ENCODE measurements around the gene HLA-DOA.

The HLA-DOA gene

DNA sequence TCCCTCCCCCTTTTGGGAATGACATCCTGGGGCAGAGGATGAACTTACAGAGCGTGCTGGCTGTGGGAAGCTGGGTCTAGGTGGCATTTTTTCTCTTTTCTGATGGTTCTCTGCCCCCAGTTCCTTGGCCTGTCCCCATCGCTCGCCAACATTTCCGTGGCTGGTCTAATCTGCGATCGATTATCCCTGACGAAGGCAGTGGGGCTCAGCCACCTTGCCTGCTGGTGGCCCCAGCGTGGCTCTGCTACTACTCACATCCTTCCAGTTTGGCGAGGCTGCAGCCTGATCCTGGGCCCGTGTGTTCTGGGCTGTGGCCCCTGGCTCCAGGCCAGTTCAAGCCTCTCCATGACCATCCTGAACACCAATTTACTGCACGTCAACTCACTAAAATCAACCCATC is 6.4 kb upstream of the HLA-DOA start:
- no peak for DNase-seq

DNA sequence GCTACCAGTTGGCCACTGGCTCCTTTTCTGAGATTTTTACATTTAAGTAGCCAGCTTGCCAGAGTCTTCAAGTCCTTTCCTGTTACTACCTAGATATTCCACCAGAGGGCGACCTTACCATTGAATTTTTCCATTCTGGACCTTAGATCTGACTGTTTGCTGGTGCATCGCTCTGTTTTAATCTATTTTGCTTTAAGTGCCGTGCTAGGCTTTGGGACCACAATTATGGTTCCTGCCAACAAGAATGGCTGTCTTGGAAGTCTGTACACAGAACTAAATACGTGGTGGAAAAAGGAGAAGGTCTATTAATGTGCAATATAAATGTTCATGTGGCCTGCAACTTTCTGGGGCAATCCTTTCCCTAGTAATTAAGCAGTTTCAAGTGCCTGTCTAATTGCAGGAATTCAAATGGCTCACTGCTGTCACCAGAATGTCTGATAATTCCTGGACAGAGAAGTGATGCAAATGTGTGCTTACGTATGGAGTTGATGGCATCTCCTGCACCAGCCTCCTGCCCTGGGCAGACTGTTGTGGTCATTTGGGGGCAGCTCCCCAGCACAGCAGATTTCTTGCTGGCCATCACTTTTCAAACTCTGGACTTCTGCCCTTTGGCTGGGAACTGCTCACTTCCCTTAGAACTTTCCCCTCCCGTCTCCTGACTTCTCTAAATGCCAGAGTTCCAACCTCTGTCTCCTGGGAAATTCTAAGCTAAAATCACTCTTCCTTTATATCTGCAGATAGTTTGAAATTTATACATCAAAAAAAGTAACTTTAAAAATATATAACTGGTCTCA is 5.6 kb upstream of the HLA-DOA start:
- peak; percentile 63 to 90 (median 75) for DNase-seq

DNA sequence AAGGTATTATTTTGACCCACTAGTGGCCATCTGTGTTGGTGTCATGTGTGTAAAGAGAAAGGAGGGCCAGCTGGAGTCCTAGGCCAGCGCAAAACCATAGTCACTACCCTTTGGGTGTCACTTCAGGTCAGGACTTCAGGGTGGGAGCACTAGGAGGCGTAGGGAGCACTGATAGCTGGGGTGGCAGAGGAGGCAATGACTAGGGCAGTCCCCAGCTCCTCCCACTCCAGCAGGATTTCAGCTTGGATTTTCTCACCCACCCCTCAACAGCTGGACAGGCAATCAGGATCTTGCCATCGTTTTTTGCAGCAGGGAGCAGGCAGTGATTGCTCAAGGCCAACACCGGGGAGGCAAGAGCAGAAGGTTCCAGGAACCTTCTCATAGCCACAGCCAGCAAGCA is 4.2 kb upstream of the HLA-DOA start:
- no peak for DNase-seq

DNA sequence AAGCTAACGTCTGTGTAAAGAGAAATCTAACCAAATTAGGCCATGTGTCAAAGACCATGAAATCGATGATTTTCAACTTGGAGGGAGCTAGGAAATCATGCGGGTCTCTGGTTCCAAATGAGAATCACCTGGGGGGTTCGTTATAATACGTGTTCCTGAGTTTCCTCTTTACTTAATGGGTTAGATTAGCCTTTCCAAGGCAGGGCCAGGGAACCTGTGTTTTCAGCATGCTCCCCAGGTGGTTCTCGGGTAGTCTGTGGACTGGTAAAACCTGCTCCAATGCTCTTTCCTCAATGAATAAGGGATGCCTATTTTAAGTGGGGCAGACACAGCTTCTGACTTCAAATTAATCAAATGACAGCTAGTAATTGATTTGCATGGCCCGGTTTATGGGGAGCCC is 965 bp upstream of the HLA-DOA start:
- peak in 1 of 3 experiments; percentile 11 for DNase-seq

DNA sequence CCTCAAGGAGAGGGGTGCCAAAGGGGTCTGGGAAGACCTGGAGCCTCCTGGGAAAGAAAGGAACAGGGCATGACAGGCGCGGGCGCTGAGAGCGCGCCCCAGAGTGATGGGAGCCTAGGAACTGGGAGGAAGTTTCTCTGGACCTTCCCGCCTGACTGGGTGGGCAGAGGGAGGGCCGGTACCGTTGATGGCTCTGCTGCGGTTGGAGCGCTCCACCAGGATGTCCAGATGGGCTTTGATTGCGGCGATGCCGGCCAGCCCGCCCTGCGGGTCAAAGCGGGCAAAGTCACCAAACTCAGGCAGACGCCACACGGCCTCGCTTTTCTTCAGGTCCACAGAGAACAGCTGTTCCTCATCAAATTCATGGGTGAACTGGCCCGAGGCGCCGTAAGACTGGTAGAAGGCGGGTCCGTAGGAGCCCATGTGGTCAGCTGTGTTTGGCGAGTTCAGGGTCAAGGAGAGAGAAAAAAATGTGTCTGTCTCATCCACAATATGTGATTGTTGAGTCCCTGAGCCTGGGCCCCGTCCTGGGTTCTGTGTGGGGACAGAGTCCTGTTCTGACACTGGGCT is 1.5 kb downstream of the HLA-DOA start:
- DNase-seq: no peak

DNA sequence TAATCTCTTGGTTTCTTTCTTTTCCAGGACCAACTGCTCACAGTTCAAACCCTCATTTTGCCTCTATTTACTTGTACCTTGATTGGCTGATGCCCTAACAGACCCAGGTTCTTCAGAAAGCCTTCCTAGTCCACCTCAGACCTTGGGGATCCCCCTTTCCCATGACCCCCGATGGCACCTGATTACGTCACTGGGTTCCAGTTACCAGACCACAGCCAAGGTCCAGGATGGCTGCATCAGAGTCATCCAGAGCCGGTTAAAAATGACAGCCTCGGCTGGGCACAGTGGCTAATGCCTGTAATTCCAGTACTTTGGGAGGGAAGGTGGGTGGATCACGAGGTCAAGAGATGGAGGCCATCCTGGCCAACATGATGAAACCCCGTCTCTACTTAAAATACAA is 4.5 kb downstream of the HLA-DOA start:
- no peak for DNase-seq

DNA sequence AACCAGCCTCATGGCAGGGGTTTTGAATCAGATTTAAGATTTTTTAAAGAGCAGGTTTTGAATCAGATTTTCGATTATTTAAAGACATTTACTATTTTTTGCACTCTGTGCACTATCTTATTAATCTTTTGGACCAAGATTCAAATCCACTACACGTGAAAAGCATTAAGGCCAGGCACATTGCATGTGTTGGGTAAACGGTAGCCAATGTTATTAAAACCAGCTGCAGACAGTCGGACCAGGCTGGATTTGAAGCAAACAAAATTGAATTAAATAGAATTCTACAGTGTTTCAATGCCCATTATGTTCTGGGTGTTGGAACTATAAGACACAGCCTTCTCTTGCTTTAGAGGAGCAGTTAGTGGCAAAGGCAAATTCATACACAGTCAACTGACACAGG is 7.7 kb downstream of the HLA-DOA start:
- no peak for DNase-seq

DNA sequence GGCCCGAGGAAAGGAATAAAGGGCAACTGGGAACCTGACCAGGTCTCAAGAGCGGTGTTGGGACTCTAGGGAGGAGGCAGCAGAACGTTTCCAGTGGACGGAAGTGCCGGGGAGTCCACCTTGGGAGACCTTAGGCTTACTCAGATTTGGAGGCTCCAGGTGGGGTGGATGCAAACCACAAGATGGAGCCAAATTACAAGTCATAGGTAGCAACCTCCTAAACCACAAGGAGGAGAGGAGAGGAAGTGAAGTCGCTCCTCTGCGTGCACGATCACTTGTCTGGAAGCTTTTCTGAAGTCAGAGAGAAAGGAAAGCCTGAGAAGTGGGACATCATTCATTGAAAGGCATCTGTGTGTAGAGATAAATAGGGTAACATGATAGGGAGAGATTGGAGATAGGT is 9.3 kb downstream of the HLA-DOA start:
- peak in 1 of 3 experiments; percentile 32 for DNase-seq

DNA sequence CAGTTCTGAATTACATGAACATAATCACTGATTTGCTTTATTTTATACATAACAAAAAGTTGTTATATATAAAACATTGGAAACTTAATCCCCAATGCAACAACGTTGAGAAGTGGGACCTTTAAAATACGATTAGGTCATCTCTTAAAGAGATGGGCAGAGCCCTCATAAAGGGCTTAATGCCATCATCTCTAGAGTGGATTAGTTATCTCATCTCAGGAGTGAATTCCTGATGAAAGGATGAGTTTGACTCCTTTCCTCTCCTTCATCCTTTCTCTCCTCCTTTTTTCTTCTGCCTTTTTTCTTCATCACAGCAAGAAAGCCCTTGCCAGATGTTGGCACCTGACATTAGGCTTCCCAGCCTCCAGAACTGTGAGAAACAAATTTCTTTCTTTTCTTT is 13.9 kb downstream of the HLA-DOA start:
- no peak for DNase-seq

DNA sequence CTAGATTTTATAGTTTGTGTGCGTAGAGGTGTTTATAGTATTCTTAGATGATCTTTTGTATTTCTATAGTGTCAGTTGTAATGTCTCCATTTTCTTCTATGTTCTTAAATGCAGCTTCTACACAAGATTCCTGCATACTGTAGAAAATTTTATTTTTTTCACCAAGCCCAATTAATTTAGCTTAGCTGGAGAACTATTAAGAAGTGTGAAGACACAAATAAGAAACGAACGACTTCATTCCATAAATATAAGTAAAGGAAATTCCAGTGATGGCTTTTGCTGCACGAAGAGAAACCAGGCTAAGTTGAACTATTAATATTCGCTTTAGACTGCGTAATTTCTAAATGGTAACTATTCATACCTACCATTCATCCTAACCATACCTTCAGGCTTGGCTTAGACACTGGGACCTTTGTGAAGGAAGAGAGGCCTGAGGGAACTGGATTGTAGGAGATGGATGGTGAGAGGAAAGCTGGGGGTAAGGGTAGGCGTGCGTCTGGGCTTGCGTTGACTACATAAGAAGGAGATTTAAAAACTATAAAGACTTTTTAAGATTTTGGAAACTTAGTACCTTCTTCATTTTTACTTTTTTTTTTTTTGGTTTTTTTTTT is 15.9 kb downstream of the HLA-DOA start:
- DNase-seq: no peak

DNA sequence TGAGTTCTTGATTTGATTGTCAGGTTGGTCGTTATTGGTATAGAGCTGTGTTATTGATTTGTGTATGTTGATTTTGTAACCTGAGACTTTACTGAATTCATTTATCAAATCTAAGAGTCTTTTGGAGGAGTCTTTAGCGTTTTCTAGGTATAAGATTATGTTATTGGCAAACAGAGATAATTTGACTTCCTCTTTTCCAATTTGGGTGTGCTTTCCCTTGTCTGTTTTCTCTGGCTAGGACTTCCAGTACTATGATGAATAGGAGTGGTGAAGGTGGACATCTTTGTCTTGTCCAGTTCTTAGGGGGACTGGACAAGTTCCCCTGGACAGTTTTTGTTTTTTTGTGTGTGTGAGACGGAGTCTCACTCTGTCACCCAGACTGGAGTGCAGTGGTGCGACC is 17.4 kb downstream of the HLA-DOA start:
- DNase-seq: no peak

DNA sequence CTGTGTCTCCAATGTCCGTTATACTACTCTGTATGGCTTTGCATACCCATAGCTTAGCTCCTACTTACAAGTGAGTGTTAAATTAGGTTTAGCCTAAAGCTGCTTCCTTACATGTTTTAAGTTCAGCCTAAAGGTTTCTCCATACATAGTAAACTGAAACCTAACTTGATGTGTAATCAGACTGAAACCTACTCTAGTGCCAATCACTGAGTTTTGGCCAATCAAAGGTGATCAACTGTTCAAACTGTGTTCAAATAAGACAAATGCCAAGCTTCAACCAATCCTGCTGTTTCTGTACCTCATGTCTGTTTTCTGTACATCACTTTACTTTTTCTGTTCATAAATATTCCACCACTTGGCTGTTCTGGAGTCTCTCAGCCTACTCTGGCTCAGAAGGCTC is 20.0 kb downstream of the HLA-DOA start:
- no peak for DNase-seq

DNA sequence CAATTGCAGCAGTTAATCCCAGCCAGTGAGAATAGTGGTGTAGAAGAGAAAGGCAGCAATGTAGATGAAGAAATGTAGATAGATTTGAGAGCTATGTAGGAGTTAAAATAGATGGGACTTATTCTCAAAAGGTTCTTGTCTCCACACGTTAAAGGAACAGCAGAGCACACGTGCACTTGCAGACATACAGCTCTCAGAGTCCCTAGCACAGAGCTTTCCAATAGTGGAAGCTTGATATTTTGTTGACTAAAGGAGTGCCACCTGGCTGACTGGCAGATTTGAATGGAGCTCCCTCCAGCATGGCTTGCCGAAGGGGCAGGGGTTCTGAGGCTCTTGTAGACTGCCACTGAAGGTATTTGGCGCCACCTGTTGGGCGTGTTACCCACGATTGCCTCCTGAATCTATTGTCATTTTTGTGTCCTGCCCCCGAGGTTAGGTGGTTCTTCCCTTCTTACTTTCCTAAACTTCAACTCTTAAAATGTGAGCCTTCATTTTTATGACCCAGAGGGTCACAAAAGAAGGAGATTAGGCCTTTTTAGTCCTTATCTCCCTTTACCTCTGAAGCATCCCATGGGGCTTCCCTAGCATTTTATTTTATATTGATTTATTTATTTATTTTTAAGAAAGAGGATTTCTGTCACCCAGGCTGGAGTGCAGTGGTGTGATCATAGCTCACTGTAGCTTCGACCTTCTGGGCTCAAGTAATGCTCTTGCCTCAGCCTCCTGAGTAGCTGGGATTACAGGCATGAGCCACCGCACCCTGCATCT is 24.6 kb downstream of the HLA-DOA start:
- DNase-seq: peak; percentile 82 to 94 (median 92)

DNA sequence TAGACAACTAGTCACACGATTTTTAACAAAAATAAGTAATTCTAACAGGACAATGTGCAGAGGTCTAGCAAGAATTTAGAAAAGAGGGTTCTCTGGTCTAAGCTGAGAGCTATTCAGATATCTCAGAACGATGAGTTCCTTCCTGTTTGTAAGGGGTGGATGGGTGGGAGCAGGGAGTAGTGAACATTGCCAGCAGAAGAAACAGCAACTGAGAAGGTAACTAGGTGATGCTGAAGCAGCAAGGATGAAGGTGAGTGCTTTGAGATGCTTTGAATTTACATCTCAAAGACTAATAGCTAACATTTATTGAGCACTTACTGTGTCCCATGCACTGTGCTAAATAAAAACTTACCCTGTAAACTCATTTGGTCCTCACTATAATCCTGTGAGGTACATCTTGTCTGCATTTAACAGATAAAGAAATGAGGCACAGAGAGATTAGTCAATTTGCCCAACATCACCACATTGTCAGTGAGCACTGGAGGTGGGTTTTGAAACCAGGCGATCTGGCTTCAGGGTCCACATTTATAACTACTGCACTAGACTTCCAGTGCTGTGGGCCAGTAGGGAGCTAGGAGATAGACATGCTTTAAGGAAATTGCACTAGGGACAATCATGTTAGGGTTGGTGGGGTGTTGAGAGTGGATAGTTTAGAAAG is 25.3 kb downstream of the HLA-DOA start:
- DNase-seq: no peak

DNA sequence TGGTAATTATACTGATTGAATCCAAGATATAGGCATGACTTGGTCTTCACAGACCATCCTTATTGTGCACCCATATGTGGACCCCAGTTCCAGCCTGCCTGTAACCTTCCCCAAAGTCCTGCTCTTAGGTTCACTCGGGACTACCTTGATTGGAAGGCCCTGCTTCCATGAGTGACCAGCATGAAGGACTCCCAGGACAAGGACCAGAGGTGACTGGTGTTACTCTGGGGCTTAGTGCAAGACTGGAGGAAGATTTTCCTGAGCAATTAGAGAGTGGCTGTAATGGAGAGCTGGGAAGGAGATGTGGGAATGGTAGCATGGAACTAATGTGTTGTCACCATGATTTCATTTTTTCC is 25.9 kb downstream of the HLA-DOA start:
- DNase-seq: no peak

DNA sequence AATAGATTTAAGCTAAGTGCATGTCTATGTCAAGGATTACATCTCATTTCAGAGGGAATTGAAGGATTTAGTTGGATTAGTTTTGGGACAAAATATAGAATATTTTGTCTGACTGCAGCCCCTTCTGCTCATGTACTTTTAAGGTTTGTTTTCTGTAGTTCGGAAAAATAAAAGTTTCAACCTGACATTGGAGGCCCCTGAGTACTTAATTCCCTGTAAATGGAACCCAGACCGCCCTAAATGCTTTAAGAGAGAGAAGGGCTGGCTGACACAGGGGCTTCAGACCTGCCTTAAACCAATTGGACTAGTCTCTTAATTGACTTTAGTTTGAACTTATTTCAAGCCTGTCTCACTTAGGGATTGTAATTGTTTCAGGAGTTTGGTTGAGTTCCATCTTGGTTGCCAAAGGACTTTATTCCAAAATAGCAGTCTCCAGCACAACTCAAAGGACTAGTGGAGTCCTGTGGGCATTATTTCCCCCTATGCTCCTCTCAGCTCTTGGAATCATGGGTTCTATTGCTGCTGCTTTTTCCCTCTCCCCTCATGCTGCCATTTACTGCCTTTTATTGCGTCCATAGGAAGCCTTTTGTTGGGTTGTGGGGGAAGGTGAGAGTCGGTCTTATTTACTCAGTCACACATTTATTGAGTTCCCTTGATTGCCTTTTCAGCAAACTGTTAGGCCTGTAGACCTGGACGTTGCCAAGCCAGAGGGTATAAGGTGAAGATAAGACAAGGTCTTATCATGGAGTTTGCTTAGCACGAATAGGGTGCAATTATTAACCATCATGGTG is 26.5 kb downstream of the HLA-DOA start:
- DNase-seq: peak in 2 of 3 experiments; percentile 19 to 54

DNA sequence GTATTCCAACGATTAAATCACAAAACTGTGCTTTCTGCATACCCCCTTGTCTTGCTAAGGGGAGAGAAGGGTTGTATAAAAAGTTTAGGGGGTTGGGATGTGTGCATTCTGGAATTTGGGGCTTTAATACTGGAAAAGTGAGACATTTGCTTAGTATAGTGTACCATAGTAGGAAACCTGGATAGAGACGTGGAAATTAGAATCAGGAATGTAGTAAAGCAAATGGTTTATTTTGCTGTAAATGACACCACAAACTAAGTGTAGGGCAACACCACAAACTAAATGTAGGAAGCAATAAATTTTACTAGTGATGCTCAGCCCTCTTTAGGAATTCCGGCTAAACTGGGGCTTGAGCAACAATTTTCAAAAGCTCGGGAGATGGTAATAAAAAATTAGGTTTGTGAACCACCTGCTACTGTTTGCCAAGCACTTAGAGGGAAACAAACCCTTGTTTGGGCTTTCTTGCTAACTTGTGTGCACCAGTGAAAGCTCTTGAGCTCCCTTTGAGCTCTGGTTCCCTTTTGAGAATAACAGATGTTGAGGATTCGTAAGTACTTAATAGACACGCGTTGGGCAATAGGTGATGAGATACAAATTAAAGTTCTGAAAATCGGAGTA is 27.2 kb downstream of the HLA-DOA start:
- DNase-seq: peak; percentile 41 to 81 (median 73)

DNA sequence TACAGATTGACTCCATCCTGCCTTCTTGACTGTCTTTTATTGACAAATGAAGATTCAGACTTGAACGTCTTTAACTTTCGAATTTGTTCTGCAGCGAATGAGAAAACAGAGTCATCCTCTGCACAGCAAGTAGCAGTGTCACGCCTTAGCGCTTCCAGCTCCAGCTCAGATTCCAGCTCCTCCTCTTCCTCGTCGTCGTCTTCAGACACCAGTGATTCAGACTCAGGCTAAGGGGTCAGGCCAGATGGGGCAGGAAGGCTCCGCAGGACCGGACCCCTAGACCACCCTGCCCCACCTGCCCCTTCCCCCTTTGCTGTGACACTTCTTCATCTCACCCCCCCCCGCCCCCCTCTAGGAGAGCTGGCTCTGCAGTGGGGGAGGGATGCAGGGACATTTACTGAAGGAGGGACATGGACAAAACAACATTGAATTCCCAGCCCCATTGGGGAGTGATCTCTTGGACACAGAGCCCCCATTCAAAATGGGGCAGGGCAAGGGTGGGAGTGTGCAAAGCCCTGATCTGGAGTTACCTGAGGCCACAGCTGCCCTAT is 28.8 kb downstream of the HLA-DOA start:
- no peak for DNase-seq

DNA sequence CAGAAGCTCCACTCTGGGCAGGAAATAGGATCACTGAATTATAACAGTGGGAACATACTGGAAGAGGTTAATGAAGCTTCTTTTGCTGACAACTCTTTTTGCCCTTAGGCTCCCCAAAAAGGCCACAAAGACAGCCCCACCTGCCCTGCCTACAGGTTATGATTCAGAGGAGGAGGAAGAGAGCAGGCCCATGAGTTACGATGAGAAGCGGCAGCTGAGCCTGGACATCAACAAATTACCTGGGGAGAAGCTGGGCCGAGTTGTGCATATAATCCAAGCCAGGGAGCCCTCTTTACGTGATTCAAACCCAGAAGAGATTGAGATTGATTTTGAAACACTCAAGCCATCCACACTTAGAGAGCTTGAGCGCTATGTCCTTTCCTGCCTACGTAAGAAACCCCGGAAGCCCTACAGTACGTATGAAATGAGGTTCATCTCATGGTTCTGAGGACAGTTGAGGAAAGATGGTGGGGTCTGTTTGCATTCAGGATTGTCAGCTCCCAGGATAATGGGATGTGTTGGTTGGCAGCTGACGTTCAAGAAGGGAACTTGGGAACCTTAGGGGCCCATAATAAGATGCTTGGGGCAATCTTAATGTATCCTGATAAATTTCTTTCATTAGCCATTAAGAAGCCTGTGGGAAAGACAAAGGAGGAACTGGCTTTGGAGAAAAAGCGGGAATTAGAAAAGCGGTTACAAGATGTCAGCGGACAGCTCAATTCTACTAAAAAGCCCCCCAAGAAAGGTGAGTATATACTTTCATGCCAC is 29.5 kb downstream of the HLA-DOA start:
- no peak for DNase-seq

DNA sequence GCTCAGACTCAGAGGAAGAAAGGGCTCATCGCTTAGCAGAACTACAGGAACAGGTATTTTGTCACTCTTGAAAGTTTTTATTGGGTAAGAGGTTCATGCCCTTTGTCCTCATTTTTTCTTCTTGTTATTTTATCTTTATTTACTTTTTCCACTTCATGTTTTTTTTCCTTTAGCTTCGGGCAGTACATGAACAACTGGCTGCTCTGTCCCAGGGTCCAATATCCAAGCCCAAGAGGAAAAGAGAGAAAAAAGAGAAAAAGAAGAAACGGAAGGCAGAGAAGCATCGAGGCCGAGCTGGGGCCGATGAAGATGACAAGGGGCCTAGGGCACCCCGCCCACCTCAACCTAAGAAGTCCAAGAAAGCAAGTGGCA is 31.5 kb downstream of the HLA-DOA start:
- DNase-seq: no peak
